Measurements from ENCODE around the gene RILPL2. TPM values are rescaled to one million over a fixed set of nuclear protein-coding genes. Genes with fewer than 3 reads are reported as not detected.
A peak's percentile ranks its signal among the peaks of the same experiment; 100 is the strongest.

Gene RILPL2
- total and polyA plus RNA-seq, 9 of the 15 experiments (the other 6 are each of a cell fraction or from before 2014, with no cell fraction given): 0.61 to 5.8 (median 4.3) TPM

- H4K20me1 ChIP-seq (replicated peaks; ENCODE audit: control insufficient read depth, insufficient read depth, low read length): no peaks in the 10 kb centered on the region
- FAIRE-seq (no peak), ATAC-seq (no peak), DNase-seq (ENCODE audit: extremely low read depth in 1 of 4, low spot score in 3 of 4) (no peak)
- no peak overlapping the region for H3K9ac ChIP-seq (ENCODE audit: insufficient read depth in 1 of 2, low read depth in 2 of 2, low read length in 2 of 2)
- no peaks in the 10 kb centered on the region for H3K9me3 ChIP-seq (replicated peaks; ENCODE audit: control insufficient read depth, insufficient read depth, low read depth, low read length)
- H3K27ac ChIP-seq (ENCODE audit: extremely low read depth, low read depth, low read length): no peak overlapping the region
- H3K27me3 ChIP-seq (ENCODE audit: control insufficient read depth in 2 of 2, insufficient read depth in 2 of 2, low read length in 2 of 2): no peaks in the 10 kb centered on the region
- H2AFZ ChIP-seq (ENCODE audit: low read depth, low read length): no peak overlapping the region
- no peak overlapping the region for H3K4me2 ChIP-seq (ENCODE audit: insufficient read depth, low read length)
- no peak for TF ChIP-seq ELF1 (tag; IDR thresholded peaks at IDR 0.05)
- no peak for TF ChIP-seq USF2 (CRISPR knock-in tag; IDR thresholded peaks at IDR 0.05)
- 0 out of 2 replicates have a peak, but pooled peaks have one; percentile 2 for TF ChIP-seq ZFX (CRISPR knock-in tag; IDR thresholded peaks at IDR 0.05)
- intact Hi-C loops (cut with micrococcal nuclease) (no loop called here), in situ Hi-C loops (cut with MboI) (no loop called here)
- no peaks in the 10 kb centered on the region for H3K79me2 ChIP-seq (ENCODE audit: control insufficient read depth, insufficient read depth, low read length)
- no TSS peak for BruUV-seq (replicated peaks)
- no peaks in the 10 kb centered on the region for H3K36me3 ChIP-seq (ENCODE audit: control insufficient read depth, insufficient read depth, low read length)
- WGBS (ENCODE audit: insufficient coverage, low coverage, missing lambda C conversion rate): 48% methylated on average over 18 of the region's 18 CpGs
- ChIA-PET CTCF (ENCODE audit: low intra/inter-chr PET ratio) (interaction anchor here (0.6 to 1.1 kb wide), 2 partner anchors 9 to 59 kb away, joined by 3 read pairs; partner anchors contain the start of gene RILPL2), POLR2A (interaction anchor here (0.9 to 2.0 kb wide), 2 partner anchors 9 to 12 kb away, joined by 4 to 8 read pairs; partner anchors contain the start of genes RILPL2 and SNRNP35)
- no peak overlapping the region for H3K4me3 ChIP-seq
- H3K9me1 ChIP-seq (ENCODE audit: control insufficient read depth, insufficient read depth, low read length): no peaks in the 10 kb centered on the region
- peaks cover 3 to 9% of the 10 kb centered on the region in 2 experiments; a peak in 3 of 5 replicates for H3K4me1 ChIP-seq (replicated peaks in 1 of 2; ENCODE audit: control insufficient read depth in 2 of 2, insufficient read depth in 2 of 2, low read length in 2 of 2)
These were observed 9.2 kb upstream of the RILPL2 start for GRCh38 chr12:123445388-123446332.

All from K562 (cell line).